Measurements from ENCODE around the gene PTPN2.
"Not testable (repeated sequence)": the region's sequence is repeated elsewhere in the genome, so short reads cannot be mapped to it uniquely, and the experiment has no call there.

Gene PTPN2

GRCh38 chr18:12904012-12904516 lies 20.0 kb upstream of the PTPN2 start:
- H3K27ac ChIP-seq (replicated peaks) = no peak overlapping the region
- no peak for DNase-seq (ENCODE audit: low read depth in 1 of 2, low spot score in 1 of 2)
- TF ChIP-seq CTCF (IDR thresholded peaks at IDR 0.05; ENCODE audit: insufficient read depth, low read length) (no peak), POLR2AphosphoS5 (IDR thresholded peaks at IDR 0.05; ENCODE audit: low read depth) (no peak), SPI1 (IDR thresholded peaks at IDR 0.05; ENCODE audit: borderline replicate concordance, low read depth) (no peak), REST (IDR thresholded peaks at IDR 0.05; ENCODE audit: insufficient replicate concordance, low read depth) (no peak), GABPA (IDR thresholded peaks at IDR 0.05; ENCODE audit: low read depth) (no peak)
- H3K27me3 ChIP-seq (ENCODE audit: insufficient read depth, poor library complexity, severe bottlenecking) = peaks cover 28% of the 10 kb centered on the region
- no peak overlapping the region for H3K4me3 ChIP-seq (replicated peaks; ENCODE audit: insufficient read depth, low read length)

GRCh38 chr18:12901208-12901607 lies 17.2 kb upstream of the PTPN2 start:
- H3K27me3 ChIP-seq (ENCODE audit: insufficient read depth, poor library complexity, severe bottlenecking) = peaks cover 24% of the 10 kb centered on the region
- not testable (repeated sequence) for DNase-seq (ENCODE audit: low read depth in 1 of 2, low spot score in 1 of 2); H3K4me3 ChIP-seq (replicated peaks; ENCODE audit: insufficient read depth, low read length); H3K27ac ChIP-seq (replicated peaks)

GRCh38 chr18:12896784-12897333 lies 12.8 kb upstream of the PTPN2 start:
- H3K4me3 ChIP-seq (replicated peaks; ENCODE audit: insufficient read depth, low read length) = peak overlapping the region; percentile 18
- not testable (repeated sequence) for DNase-seq (ENCODE audit: low read depth in 1 of 2, low spot score in 1 of 2)

GRCh38 chr18:12895626-12896025 lies 11.6 kb upstream of the PTPN2 start:
- Histone ChIP-seq H3K27ac (replicated peaks) (no peak overlapping the region), H3K4me3 (replicated peaks; ENCODE audit: insufficient read depth, low read length) (no peak overlapping the region), H3K27me3 (ENCODE audit: insufficient read depth, poor library complexity, severe bottlenecking) (peaks cover 17% of the 10 kb centered on the region)
- TF ChIP-seq REST (IDR thresholded peaks at IDR 0.05; ENCODE audit: insufficient replicate concordance, low read depth) = no peak
- no peak for DNase-seq (ENCODE audit: low read depth in 1 of 2, low spot score in 1 of 2)

More at GRCh38 chr18:12896784-12897333, 12.8 kb upstream of the PTPN2 start:
- not testable (repeated sequence) for H3K27ac ChIP-seq (replicated peaks)
- H3K27me3 ChIP-seq (ENCODE audit: insufficient read depth, poor library complexity, severe bottlenecking) = peaks cover 17% of the 10 kb centered on the region

GRCh38 chr18:12895014-12895413 lies 11.0 kb upstream of the PTPN2 start:
- no peak for DNase-seq (ENCODE audit: low read depth in 1 of 2, low spot score in 1 of 2)
- TF ChIP-seq CTCF (IDR thresholded peaks at IDR 0.05; ENCODE audit: insufficient read depth, low read length) (no peak), POLR2AphosphoS5 (IDR thresholded peaks at IDR 0.05; ENCODE audit: low read depth) (no peak), REST (IDR thresholded peaks at IDR 0.05; ENCODE audit: insufficient replicate concordance, low read depth) (no peak), GABPA (IDR thresholded peaks at IDR 0.05; ENCODE audit: low read depth) (no peak), SPI1 (IDR thresholded peaks at IDR 0.05; ENCODE audit: borderline replicate concordance, low read depth) (no peak)
- no peak overlapping the region for H3K4me3 ChIP-seq (replicated peaks; ENCODE audit: insufficient read depth, low read length)
- H3K27me3 ChIP-seq (ENCODE audit: insufficient read depth, poor library complexity, severe bottlenecking) = peaks cover 17% of the 10 kb centered on the region
- H3K27ac ChIP-seq (replicated peaks) = no peak overlapping the region
